ENCODE results near the gene RREB1. TPM values are rescaled to one million over a fixed set of nuclear protein-coding genes. Genes with fewer than 3 reads are reported as not detected.
A peak's percentile ranks its signal among the peaks of the same experiment; 100 is the strongest.

The RREB1 gene
- total RNA-seq, 1 donor from 2014 or later = 41.8 TPM

- Histone ChIP-seq H4K20me1 (ENCODE audit: insufficient read depth, low read length) (peaks cover 92% of the 10 kb centered on the region), H3K4me3 (ENCODE audit: insufficient read depth, low read depth, low read length) (no peak overlapping the region), H3K9me3 (ENCODE audit: insufficient read depth, low read depth, low read length) (no peaks in the 10 kb centered on the region), H3K27me3 (ENCODE audit: insufficient read depth, low read length) (no peaks in the 10 kb centered on the region), H3K9ac (ENCODE audit: low read length) (no peak overlapping the region), H2AFZ (ENCODE audit: low read depth, low read length) (no peak overlapping the region), H3K36me3 (ENCODE audit: insufficient read depth, low read length) (peaks cover 3% of the 10 kb centered on the region), H3K4me2 (ENCODE audit: low read length) (no peak overlapping the region), H3K79me2 (ENCODE audit: insufficient read depth, low read length) (peaks cover 97% of the 10 kb centered on the region), H3K27ac (ENCODE audit: low read depth, low read length) (no peak overlapping the region), H3K4me1 (ENCODE audit: insufficient read depth, low read length) (peaks cover 4% of the 10 kb centered on the region)
- DNase-seq (ENCODE audit: low read depth) = no peak
- FAIRE-seq = no peak
- H3K27ac Mint-ChIP-seq (ENCODE audit: unreplicated experiment) = no peak overlapping the region
- no peaks in the 10 kb centered on the region for H3K27me3 Mint-ChIP-seq (ENCODE audit: low read depth, unreplicated experiment)
- H3K4me1 Mint-ChIP-seq (ENCODE audit: low read depth, unreplicated experiment) = peaks cover 28% of the 10 kb centered on the region
- H3K4me3 Mint-ChIP-seq (ENCODE audit: unreplicated experiment) = no peak overlapping the region
- H3K36me3 Mint-ChIP-seq (ENCODE audit: low read depth, unreplicated experiment) = no peaks in the 10 kb centered on the region
- no peaks in the 10 kb centered on the region for H3K9me3 Mint-ChIP-seq (ENCODE audit: unreplicated experiment)
- TF ChIP-seq CTCF (IDR thresholded peaks at IDR 0.05; ENCODE audit: insufficient read depth, low read depth, low read length) = no peak
- TF ChIP-seq EZH2 (IDR thresholded peaks at IDR 0.05; ENCODE audit: insufficient read depth, low read length) = no peak
Measured at GRCh38 chr6:7129360-7129759, 21.6 kb downstream of the RREB1 start.

GRCh38 chr6:7129784-7130569 is 22.2 kb downstream of the RREB1 start:
- peaks cover 25% of the 10 kb centered on the region for H3K4me1 Mint-ChIP-seq (ENCODE audit: low read depth, unreplicated experiment)
- H3K27ac ChIP-seq (ENCODE audit: low read depth, low read length) = no peak overlapping the region

More at GRCh38 chr6:7129784-7130569, 22.2 kb downstream of the RREB1 start:
- DNase-seq (ENCODE audit: low read depth) (peak; percentile 72), FAIRE-seq (no peak)
- H3K9me3 Mint-ChIP-seq (ENCODE audit: unreplicated experiment) = no peaks in the 10 kb centered on the region
- H3K36me3 Mint-ChIP-seq (ENCODE audit: low read depth, unreplicated experiment) = no peaks in the 10 kb centered on the region
- Histone ChIP-seq H3K9me3 (ENCODE audit: insufficient read depth, low read depth, low read length) (no peaks in the 10 kb centered on the region), H3K9ac (ENCODE audit: low read length) (no peak overlapping the region), H3K27me3 (ENCODE audit: insufficient read depth, low read length) (no peaks in the 10 kb centered on the region), H4K20me1 (ENCODE audit: insufficient read depth, low read length) (peaks cover 91% of the 10 kb centered on the region), H3K4me3 (ENCODE audit: insufficient read depth, low read depth, low read length) (no peak overlapping the region), H3K4me2 (ENCODE audit: low read length) (no peak overlapping the region), H3K4me1 (ENCODE audit: insufficient read depth, low read length) (peaks cover 4% of the 10 kb centered on the region), H2AFZ (ENCODE audit: low read depth, low read length) (no peak overlapping the region), H3K79me2 (ENCODE audit: insufficient read depth, low read length) (peaks cover 97% of the 10 kb centered on the region), H3K36me3 (ENCODE audit: insufficient read depth, low read length) (peaks cover 3% of the 10 kb centered on the region)
- H3K4me3 Mint-ChIP-seq (ENCODE audit: unreplicated experiment) = no peak overlapping the region
- TF ChIP-seq EZH2 (IDR thresholded peaks at IDR 0.05; ENCODE audit: insufficient read depth, low read length) (no peak), CTCF (IDR thresholded peaks at IDR 0.05; ENCODE audit: insufficient read depth, low read depth, low read length) (no peak)
- no peaks in the 10 kb centered on the region for H3K27me3 Mint-ChIP-seq (ENCODE audit: low read depth, unreplicated experiment)
- no peak overlapping the region for H3K27ac Mint-ChIP-seq (ENCODE audit: unreplicated experiment)
